Measurements from ENCODE around the gene KCNK18.
A peak's percentile ranks its signal among the peaks of the same experiment; 100 is the strongest.

The KCNK18 gene

DNA sequence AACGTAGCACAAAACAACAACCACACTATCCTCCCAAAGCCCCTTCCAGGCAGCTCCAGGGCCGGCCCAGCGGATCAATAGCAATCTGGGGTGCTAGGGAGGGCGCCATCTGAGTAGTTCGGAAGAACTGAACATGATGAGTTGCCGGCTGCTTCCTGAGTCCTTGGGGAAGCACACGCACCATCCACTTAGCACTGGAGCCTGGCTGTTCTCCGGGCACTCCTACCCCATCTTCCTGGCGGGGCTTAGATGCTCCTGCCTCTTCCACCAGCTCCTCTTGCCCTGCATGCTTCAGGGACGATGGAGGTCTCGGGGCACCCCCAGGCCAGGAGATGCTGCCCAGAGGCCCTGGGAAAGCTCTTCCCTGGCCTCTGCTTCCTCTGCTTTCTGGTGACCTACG is at the start of gene KCNK18:
Gene KCNK18 (plus strand): TSS at position 301 of the 400 bp plus-strand sequence. CDS start 0 bp downstream, at position 301.
- DNase-seq = no peak

DNA sequence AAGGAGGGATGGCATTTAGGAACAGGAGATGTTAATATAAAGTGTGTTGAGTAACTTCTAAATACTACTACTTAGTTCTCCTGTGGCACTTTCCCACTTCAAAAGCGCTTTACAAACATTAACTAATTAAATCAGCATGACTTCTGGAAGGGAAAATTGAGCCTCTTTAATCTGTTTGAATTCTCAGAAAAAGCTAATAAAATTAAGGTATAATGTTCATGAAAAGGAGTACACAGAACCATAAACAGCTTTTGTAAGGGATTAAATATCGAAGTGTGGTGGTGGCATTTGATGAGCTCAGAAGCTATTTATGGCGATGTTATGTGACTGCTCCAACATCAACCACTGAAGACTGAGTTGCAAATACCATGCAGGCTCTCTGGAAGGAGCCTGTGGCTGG is 49.0 kb upstream of the KCNK18 start:
- DNase-seq = no peak

DNA sequence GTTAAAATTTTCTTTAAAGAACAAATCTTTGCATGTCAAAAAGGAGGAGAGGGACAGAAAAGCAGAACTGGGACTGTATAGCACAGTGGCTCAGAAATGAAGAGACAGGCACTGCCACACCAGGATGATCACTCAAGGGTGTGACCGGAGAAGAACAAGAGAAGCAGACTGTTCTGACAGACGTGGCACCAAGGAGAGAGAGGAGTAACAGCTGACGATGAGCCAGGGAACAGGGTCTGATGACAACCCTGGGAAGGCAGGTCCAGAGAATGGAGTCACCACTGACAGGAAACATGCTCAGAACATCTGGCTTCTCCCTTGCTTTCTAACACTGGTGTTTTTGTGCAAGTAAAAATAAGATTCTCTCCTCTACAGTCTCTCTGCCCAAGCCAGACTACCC is 44.6 kb upstream of the KCNK18 start:
- DNase-seq = no peak

DNA sequence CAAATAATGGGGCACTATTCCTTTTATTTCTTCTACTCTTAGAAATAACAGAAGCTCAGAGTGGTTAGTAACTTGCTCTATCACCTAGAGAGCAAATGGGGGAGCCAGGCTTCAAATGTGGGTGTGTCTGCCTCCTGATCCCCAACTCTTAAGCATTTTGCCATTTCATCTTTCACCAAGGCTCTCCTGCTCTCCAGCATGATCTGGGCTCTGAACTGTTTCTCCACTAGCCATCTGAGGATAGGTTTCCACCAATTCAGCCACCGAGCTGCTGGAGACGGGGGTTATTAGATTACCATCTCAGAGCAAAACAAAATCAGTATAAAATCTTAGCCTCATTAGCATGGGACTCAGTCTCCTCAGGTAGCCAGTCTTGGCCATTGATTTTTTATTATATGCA is 39.0 kb upstream of the KCNK18 start:
- DNase-seq = no peak

DNA sequence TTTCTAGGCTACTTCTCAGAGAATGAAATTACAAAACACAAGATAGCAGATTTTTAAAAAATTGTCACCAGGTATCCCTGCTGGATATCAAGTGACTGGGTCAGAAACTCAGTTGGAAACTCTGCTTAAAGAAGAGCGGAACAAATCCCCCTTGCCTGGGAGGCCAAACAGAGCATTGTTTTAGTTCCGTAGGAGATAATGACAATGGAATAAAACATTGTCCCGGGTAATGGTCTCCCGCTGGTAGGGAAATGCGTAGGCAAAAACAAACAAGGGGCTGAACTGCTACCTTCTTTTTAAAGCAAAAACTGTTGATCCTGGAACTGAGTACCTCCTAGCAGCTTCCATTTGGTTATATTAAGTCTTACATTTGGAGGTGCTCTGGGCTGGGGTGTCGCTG is 37.9 kb upstream of the KCNK18 start:
- no peak for DNase-seq

DNA sequence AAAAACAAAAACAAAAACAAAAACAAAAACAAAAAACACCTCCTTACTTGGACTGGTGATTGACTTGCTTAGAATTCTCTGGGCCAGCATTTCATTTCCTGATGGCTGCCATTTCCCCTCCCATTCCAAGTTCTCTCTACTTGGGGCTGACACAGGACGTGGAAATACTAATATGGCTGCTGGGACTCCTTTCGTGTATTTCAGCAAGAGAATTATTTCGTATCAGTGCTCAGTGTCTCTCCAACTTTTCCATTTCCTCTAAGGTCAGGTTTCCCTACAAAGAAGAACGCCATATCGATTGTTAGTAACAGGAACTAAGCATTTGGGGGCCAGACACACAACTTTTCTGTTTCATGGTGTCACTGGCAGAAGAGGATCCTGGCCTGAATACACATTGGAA is 36.7 kb upstream of the KCNK18 start:
- no peak for DNase-seq

DNA sequence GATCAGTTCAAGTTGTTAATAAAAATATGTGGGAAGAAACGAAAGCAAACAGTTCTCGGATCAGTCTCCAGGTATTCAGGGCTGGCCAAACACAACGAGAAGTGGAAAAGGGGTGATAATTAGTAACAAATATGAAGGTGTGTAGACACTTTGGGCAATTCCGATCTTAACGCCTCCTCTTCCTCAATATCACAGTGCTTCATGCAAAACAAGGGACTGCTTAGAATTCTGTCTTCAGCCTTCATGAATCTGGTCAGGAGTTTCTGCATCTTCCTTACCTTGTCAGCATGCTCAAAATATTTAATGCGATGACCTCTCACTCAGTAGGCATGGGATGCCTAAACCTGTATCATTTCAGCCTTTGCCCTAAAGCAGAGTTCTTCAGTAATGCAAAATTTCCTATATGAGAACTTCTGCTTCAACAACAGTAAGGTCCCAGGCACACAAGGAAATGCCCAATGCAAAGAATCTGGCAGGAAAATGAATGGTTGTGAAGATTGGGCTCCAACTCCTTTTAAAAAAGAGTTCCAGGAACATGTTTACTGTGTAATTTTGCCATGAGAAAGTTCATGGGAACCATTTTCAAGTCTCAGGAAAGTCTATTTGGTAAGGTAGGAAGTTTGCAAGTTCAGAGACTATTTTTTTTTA is 35.8 kb upstream of the KCNK18 start:
- no peak for DNase-seq

DNA sequence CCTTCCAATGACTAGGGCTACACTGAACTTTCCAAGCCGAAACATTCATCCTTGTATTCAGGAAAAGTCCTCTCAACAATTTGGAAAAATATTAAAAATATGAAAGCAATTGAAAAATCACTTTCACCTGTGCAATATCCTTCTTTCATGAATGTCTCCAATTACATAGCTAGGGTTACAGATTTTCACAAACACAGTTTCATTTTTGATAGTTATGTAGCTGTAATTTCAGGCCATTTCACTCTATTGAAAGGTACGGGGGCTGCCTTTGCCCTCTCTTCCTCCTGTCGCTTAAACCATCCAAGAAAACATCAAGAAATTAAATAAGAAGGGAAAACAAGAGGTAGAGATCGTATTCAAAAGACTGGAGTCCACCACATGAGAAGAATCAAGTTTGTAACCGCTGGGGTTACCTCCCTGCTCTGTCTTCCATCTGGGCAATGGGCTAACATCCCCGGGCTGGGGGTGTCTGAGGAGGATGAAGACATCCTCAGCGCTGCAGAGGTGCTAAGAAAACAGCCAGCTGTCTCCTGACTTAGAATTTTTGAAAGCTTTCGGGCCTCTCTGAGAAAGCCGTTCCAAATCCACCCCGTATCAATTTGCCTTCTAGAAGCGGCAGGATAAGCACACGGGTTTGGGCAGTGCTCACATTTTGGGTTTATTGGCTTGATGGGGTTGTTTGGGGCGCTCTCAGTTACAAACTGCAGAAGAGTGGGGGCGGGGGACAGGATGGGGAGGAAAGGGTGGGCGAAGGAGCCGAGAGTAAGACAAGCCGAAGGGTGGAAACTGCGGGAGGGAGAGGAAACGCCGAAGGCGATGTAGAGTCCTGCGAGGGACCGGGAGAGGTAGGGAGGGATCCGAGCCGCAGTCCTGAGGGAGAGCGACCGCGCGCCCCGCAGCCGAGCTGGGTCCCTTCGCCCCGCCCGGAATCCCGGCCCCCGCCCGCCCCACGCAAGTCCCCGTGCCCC is 34.9 kb upstream of the KCNK18 start:
- DNase-seq = no peak

DNA sequence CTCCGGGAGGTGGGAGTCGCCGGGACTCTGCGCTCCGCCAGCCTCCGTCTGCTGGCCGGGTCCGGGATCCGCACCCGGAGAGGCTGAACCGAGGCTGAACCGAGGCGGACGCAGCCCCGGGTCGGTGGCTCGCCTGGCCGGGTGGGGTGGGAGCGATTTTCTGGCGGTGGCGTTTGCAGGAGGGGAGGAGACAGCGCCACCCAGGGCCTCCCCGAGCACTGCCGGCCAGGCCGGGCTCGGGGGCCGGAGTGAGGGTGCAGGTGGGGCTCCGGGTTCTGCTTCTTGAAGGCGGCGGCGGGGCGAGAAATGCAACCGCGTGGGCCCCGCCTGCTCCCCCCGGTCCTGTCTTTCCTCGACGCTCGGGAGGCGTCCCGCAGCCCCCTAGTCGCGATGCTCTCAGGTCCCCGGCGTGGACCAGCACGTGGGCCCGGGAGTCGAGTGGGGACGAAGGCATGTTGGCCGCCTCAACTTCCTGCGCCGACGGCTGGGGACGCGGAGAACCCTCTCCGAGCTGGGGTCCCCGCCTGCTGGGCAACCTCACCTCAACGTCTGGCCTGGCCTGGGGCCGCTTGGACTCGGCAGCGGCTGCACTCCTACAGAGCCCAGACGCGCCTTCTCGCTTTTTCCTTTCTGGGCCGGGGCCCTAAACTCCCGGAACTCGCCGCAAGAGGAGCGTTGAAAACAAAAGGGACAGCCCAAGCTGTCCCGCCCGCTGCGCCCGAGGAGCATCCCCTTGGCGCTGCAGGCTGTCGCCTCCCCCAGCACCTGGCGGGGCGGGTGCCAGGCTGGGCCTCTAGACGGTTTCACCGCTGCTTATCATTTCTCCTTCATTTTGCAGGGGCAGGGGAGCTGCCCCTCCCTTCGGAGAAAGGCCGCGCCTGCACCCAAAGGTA is 34.0 kb upstream of the KCNK18 start:
- no peak for DNase-seq

DNA sequence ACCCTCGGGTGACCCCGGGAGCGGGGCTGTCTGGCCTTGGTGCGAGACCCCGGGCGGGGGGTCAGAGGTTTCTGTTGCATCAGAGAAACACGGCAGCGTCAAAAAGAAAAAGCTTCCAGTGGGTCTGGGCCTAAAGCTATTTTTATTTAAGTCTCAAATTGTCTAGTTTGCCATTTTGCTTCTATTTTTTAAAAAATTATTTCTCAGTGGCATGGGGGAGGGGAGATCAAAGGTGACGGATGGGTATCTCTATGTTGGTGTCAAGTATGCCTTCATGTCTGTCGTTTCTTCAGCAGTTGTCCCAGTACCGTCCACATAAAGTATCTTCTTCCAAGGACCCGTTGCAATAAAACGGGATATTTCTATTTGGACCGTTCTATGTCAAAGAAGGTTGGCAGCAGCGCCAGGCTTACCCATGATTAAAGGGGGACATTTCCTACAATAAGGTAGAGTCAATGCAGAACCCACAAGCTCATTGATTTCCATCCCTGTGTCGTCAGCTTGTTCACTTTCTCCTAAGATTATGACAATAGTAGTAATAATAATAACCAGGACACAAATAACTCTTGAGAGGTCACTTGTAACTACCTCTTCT is 33.2 kb upstream of the KCNK18 start:
- DNase-seq = no peak

DNA sequence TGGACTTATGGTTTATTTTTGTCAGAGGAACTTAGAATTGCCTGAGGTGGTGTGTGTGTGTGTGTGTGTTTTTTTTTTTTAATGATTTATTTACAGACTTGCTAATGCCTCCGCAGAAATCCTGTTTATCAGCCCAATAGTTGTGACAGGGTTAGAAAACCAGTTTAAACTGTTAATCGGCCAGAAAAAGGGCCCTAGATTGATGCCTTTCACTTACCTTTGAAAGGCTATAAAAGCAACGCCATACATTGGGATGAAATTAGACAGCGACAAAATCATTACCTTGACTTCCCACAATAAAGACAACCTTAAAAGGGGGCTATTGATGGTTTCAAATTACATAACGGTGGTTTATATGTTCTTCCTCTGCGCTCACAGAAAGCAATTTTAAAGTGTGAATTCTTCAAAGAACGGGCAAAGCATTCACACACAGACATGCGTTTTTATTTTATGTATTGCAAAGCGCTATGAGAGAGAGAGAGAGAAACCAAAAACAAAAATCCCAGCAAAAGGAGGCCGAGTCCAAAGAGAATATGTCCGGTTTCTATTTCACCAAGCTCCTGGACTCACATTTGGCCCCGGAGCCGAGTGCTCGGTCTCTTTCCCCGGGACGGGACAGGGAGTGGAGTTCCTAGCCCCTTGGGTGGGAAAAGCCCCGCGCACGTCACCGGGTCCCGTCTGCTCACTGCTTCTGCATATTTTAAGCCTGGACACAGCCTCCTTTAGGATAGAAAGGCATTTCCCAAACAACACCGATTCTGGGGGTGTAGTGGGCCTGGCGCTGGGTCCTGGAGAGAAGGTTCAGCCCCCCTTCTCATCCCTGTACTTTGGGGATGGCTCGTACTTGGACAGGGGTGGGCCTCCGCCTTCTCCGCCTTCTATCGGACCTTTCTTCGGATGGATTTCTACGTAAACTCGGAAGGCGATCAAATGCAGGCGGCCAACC is 32.4 kb upstream of the KCNK18 start:
- DNase-seq = no peak

DNA sequence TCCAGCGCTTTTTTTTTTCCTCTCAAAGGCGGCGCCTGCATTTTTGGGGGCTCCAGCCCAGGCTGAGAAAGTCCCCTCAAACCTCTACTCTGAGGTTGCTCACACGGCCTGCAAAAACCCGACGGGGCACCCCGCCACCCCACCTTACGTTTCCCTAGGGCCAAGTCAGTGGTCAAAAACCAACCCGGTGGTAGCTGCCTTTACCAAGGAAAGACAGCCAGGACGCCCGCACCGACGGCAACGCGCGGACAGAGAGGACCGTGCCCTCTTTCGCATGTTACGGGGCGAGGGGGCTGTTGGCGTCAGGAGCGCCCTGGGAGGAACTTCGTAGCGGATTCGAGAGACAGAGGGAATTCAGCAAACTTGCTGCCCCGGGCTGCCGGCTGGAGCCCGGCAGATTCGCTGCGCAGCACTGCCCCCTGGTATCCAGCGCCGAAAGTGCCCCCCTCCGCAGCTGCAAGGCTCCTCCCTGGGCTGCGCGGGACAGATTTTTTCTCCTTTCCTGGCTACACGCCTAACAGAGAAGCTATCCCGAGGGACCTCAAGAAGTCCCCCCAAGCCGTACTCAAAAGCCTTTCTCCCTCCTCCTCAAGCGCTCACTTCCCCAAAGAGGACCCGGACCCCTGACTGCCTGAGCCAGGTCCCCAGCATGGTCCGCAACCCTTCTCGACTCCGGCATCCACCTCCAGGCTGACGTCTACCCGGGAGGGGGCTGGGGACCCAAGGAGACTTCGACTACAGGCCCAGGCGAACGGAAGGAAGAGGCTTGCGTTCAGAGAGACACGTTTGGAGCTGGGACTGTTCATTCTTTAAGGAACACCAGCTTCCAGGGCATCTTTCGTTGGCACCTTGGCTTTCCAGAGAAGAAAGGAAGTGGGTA is 31.5 kb upstream of the KCNK18 start:
- DNase-seq = no peak

DNA sequence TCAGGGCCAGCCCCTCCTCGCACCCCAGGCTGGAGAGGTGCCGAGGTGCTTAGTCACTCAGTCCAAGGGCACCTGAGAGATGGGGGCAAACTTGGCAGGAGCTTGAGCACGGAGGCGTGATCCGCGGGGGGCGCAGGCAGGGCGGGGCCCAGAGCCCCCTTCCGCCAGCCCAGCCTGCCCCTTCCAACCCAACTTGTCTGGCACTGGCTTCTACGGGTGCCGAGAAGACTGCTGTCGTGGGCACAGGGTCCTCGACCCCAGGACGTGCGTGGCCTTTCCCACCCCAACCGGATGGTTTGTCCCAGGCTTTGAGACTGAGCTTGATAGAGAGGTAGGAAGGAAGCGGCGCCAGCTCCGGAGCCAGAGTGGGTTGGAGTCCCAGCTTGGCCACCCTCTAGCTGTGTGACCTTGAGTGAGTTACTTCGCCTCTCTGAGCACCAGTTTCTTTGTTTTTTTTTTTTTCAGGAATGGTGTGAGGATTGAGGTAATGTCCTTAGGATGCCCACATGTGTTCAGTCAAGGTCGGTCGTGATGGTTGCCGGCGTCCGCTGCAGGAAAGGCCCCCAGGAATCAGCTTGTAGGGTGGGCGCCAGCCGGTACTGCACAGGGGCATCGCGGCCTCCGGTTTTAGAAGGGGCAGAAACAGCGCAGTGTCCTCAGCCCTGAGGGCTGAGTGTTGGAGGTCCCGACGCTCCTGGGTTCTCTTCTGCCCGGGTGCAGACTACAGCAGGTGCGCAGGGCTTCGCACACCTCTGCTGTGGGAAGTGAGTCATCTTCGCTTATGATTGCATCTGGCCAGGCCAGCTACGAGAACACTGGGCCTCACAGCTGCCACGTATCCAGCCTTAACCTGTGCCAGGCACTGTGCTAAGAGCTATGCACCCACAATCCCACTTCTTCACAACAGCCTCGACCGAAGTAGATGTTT is 30.6 kb upstream of the KCNK18 start:
- DNase-seq = no peak

DNA sequence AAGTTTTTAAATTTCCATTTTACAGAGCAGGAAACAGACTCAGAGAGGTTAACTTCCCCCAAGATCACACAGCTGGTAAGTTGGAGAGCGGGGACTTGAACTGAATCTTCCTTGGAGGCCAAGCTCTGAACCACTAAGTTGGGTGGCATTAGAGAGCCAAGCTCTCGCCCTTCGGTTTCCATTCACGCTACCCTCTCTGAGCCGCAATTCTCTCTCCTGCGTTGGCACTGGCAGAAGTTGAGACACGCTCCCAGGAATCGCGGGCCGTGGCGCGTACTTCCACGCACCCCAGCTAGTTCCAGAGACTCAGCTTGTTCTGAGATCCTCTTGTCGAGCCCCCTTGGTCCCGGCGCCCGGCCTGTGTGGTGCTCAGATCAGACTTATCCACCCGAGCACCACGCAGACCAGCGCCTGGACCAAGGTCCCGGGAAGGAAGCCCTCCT is 29.9 kb upstream of the KCNK18 start:
- DNase-seq = no peak

DNA sequence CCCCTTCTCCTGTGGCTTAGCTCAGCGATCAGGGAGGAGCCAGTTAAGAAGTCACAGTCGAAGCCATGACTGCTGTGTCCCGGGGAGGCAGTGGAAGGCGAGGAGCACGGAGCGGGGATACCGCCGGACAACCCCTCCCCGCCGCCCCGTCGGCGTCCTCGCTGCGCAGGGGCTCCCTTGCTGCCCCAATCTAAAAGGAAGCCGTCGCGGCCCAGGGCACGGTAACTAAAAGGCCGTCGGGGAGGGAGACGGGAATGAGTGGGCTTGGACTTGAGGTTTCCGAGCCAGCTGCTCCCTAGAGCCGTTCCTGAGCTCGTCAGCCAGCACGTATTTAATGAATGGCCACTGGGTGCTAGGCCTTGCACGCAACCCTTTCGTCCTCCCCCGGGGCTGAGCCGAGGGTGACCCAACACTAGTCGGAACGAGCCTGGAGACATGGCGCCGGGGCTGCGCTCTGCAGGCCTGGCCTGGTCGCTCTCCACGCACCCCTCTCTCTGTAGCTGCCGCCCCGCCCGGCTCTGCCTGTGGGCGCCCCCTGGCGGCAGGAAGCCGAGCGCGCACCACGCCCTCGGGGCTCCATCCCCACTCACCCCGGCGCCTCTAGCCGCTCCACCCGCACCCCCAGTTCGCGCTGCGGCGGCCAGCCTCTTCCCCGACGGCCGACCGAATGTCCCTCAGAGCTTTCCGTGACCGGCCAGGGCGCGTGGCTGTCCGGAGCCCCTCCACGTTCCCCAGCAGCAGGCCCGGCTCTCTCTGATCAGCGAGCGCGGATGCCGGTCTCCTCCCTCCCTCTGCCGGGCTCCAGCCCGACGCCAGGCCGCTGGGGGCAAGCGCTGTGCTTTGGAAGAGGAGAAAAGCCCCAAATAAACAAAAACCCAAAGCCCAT is 29.3 kb upstream of the KCNK18 start:
- peak; percentile 30 for DNase-seq

DNA sequence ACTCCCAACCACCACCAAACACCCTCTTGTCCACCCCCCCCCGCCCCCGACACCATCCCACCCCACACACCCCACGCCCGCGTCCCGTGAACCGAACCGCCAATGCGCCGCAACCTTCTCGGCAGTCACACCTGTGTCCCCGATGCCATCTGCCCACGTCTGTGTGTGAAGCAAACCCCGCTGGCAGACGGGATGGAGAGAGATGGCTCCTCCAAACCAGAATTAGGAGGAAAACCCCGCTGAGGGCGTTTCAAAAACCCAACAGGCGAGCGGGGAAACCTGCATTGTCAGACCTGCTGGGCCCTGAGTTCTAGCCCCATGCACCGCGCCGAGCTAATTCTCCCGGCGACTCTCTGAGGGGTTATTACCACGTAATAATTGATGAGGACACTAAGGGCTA is 28.6 kb upstream of the KCNK18 start:
- DNase-seq = no peak

DNA sequence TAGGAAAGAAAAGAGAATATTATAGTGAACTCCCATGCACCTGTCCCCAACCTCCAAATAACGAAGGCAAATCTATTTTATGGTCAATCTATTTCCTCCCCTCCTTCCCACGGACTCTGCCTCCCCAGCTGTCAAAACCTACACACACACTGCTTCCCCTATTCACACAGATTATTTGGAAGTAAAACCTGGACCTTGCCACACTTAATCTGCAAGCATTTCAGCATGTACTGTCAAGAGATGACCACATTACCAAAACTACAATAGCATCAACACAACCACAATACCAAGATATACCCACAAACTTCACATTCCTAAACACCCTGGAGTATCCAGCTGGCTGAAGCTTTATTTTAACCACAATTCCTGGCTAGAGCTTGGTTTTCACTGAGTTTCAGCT is 27.8 kb upstream of the KCNK18 start:
- no peak for DNase-seq

DNA sequence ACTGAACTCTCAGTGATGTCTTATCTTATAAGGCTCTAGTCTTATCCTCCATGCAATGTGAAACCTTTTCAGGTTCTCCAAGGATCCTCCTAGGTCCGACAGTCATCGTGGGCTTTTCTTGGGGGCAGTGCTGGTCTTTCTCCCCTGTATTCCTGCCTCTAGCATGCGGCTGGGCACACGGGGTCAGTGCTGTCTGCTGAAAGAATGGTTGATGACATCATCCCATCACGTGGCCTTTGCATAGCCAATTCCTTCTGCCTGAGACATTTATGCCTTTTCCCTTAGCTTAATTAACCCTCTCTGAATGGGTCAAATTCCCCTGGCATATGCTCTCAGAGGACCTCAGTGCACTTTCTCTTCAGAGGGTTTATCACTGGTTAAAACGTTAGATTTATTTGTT is 27.0 kb upstream of the KCNK18 start:
- DNase-seq = no peak

Measured in T1000 (cell line).